K562 (cell line): ENCODE measurements around the gene AGAP3. TPM values are rescaled to one million over a fixed set of nuclear protein-coding genes. Genes with fewer than 3 reads are reported as not detected.

ENCODE experiments used
- CBX2 ChIP-seq: fragments of 200-600 bp; sonication (generic); IDR thresholded peaks from one replicate; pipeline ENCODE4 v1.6.1; 2012; ENCODE audit warnings: mild to moderate bottlenecking, low read length, inconsistent platforms; ENCODE audit not compliant: insufficient read depth, poor library complexity, severe bottlenecking
- E2F4 ChIP-seq: sonication (generic); formaldehyde crosslinking; IDR thresholded peaks from 2 replicates; pipeline ENCODE4 v1.8.0; 2022; ENCODE audit warnings: mild to moderate bottlenecking, low read depth, missing genetic modification reagents
- EP300 ChIP-seq: IDR thresholded peaks from 2 replicates; pipeline ENCODE4 v1.6.1; 2012; ENCODE audit warnings: low read length, improper control_type of control experiment
- FOXK1 ChIP-seq: sonication (generic); formaldehyde crosslinking; IDR thresholded peaks from 2 replicates; pipeline ENCODE4 v1.8.0; 2022; ENCODE audit warnings: missing genetic modification reagents, mild to moderate bottlenecking, borderline replicate concordance
- HDAC1 ChIP-seq, 2 experiments: fragments of 450-650 bp; IDR thresholded peaks; 2 replicates each; pipeline ENCODE4 v1.6.1; 2016 to 2017; ENCODE audit warnings: inconsistent platforms in 1 of 2, mild to moderate bottlenecking in 1 of 2, moderate library complexity in 1 of 2
- HMGXB4 ChIP-seq: sonication (generic); formaldehyde crosslinking; IDR thresholded peaks from 2 replicates; pipeline ENCODE4 v1.8.1; 2023; ENCODE audit warnings: mild to moderate bottlenecking, missing genetic modification reagents
- ILK ChIP-seq: fragments of 450-650 bp; IDR thresholded peaks from 2 replicates; pipeline ENCODE4 v1.6.1; 2016; ENCODE audit warnings: missing genetic modification characterization, low read depth, mild to moderate bottlenecking, missing compliant biosample characterization, moderate library complexity, borderline replicate concordance
- L3MBTL2 ChIP-seq: fragments of 450-650 bp; IDR thresholded peaks from 2 replicates; pipeline ENCODE4 v1.6.1; 2016; ENCODE audit warnings: mild to moderate bottlenecking, moderate library complexity
- NCOA2 ChIP-seq, 2 experiments: fragments of 450-650 bp; IDR thresholded peaks; 2 replicates each; pipeline ENCODE4 v1.6.1; 2018; ENCODE audit warnings: mild to moderate bottlenecking in 2 of 2, moderate library complexity in 1 of 2; ENCODE audit not compliant: partially characterized antibody in 2 of 2
- NFXL1 ChIP-seq: fragments of 450-650 bp; formaldehyde crosslinking; IDR thresholded peaks from 2 replicates; pipeline ENCODE4 v1.4.0; 2021; ENCODE audit warnings: mild to moderate bottlenecking
- PREB ChIP-seq: sonication (generic); formaldehyde crosslinking; IDR thresholded peaks from 2 replicates; pipeline ENCODE4 v1.8.1; 2023; ENCODE audit warnings: mild to moderate bottlenecking, missing genetic modification reagents
- RUNX1 ChIP-seq: sonication (generic); IDR thresholded peaks from 2 replicates; pipeline ENCODE4 v1.6.1; 2016; ENCODE audit warnings: antibody characterized with exemption, low read depth
- TFAM ChIP-seq: fragments of 250-450 bp; sonication (Bioruptor Pico); conservative IDR thresholded peaks from 2 replicates; pipeline ENCODE4 v1.5.0; 2021; ENCODE audit warnings: mild to moderate bottlenecking, moderate library complexity
- TSC22D4 ChIP-seq: fragments of 450-650 bp; IDR thresholded peaks from 2 replicates; pipeline ENCODE4 v1.6.1; 2016; ENCODE audit warnings: missing genetic modification characterization, missing biosample characterization, control low read depth
- UBTF ChIP-seq, 2 experiments: IDR thresholded peaks; 2 replicates each; pipeline ENCODE4 v1.6.1; 2012; ENCODE audit warnings: improper control_type of control experiment in 2 of 2, low read depth in 2 of 2, low read length in 2 of 2, borderline replicate concordance in 1 of 2
- polyA plus RNA-seq, 8 experiments: library from polyadenylated mRNA; depleted of rRNA in 4 of 8; stranded (reverse) in 5 of 8; unstranded in 3 of 8; fragments of >200 nt; fragmentation: Nextera tagmentation in 2 of 8; fragmentation: Illumina TruSeq in 1 of 8; extraction: Ambion mirVana in 2 of 8; extraction: Trizol in 1 of 8; gene quantifications; 2 replicates each; pipeline versions ENCODE4 v1.2.1 to v1.2.3, GENCODE V29; 2011 to 2014; ENCODE audit warnings: inconsistent platforms in 1 of 8, missing spikeins in 1 of 8
- total RNA-seq, 7 experiments: library from RNA; depleted of rRNA in 6 of 7; stranded (reverse); fragments of >200 nt in 6 of 7; fragmentation: Illumina TruSeq in 2 of 7; extraction: Trizol in 2 of 7; gene quantifications; 2 replicates each; pipeline versions ENCODE4 v1.2.1 to v1.2.3, GENCODE V29; 2011 to 2021; ENCODE audit warnings: low replicate concordance in 1 of 7
- TF ChIP-seq, protein P1 (sequence below): fragments of 250-450 bp; sonication (Bioruptor Pico); IDR thresholded peaks from 2 replicates; pipeline ENCODE4 v1.8.0; 2021; ENCODE audit warnings: borderline replicate concordance, mild to moderate bottlenecking, moderate library complexity; ENCODE audit not compliant: poor library complexity, severe bottlenecking

The AGAP3 gene
- total and polyA plus RNA-seq, 9 of the 15 experiments (the other 6 are each of a cell fraction or from before 2014, with no cell fraction given) = 3.4 to 208 (median 62.2) TPM

GRCh38 chr7:151080522-151081169 lies 5.6 kb upstream of the AGAP3 start, which contains the start of gene FASTK (continued):
- TF ChIP-seq HMGXB4 (peak; percentile 64; the same call in 1 of the 2 replicates), NCOA2 (IDR thresholded peaks at IDR 0.05; ENCODE audit: partially characterized antibody in 2 of 2) (no peak), UBTF (IDR thresholded peaks at IDR 0.05; ENCODE audit: borderline replicate concordance in 1 of 2, low read depth in 2 of 2, low read length in 2 of 2) (no peak), HDAC1 (IDR thresholded peaks at IDR 0.05) (peak in 1 of 2 experiments; percentile 23; a peak in 2 of 4 replicates), RUNX1 (no peak), ILK (tag) (no peak), TSC22D4 (tag) (no peak), EP300 (peak; percentile 22; the same call in 1 of the 2 replicates), PREB (CRISPR knock-in tag) (no peak), E2F4 (CRISPR knock-in tag) (0 out of 2 replicates have a peak, but pooled peaks have one; percentile 53), L3MBTL2 (peak; percentile 49), NFXL1 (CRISPR knock-in tag) (no peak), FOXK1 (CRISPR knock-in tag) (0 out of 2 replicates have a peak, but pooled peaks have one; percentile 37), CBX2 (no peak), TFAM (CRISPR knock-in tag) (no peak)
- TF ChIP-seq, protein P1, sequence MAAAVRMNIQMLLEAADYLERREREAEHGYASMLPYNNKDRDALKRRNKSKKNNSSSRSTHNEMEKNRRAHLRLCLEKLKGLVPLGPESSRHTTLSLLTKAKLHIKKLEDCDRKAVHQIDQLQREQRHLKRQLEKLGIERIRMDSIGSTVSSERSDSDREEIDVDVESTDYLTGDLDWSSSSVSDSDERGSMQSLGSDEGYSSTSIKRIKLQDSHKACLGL (CRISPR knock-in tag) = no peak
